SIG-M5 (cell line): ENCODE measurements around the gene CC2D1A.
A peak's percentile ranks its signal among the peaks of the same experiment; 100 is the strongest.

Source experiments
- DNase-seq: peaks from one replicate; lab custom pipeline; 2025; lab: John Stamatoyannopoulos, UW

The CC2D1A gene

DNA sequence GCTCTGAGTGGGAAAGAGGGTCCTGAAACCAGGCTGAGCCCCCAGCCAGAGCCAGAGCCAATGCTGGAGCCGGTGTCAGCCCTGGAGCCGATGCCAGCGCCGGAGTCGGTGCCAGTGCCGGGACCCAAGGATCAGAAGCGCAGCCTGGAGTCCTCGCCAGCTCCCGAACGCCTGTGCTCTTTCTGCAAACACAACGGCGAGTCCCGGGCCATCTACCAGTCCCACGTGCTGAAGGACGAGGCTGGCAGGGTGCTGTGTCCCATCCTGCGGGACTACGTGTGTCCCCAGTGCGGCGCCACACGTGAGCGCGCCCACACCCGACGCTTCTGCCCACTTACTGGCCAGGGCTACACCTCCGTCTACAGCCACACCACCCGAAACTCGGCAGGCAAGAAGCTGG lies 28.7 kb upstream of the CC2D1A start:
- DNase-seq: no peak

DNA sequence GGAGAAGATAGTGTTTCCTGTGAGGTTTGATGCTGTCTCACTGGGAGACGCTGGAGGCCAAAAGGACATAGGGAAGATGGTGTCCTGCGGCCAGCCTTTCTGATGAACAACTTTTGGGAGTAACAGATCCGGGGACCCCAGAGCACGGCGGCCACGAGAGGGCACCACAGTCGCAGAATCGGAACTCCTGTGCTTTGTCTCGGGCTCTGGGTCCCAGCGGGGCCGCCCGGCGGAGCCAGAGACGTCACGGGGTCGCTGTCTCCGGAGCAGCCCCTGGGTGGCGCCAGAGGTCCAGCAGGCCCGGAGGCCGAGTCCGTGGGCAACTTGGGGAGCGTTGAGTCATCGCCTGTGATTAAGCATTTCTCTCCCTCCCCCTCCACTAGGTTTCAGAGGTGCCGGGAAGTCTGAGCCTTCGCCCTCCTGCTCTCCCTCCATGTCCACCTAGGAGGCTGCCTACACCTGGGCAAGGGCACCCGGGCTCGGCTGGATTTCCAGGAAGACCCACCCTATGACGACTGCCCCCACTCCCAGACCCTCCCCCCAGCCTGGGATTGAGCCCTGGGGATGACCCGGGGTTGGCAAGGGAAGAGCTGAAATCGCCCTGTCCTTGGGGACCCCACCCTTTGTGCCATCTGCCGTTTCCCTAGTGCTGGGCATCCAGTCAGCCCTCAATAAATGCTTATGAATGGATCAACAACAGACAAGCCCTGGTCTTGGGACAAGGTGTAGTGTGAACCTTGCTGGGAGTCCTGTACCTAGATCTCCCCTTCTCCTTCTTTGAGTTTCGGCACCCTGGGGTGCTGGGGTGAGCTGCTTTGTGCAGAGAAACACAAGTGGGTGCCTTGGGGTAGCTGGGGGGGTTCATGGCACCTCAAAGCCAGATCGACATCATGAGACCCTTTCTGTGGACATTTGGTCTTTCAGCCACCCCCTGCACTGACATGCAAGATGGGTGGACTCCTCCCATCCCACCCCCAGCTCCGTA lies 25.6 kb upstream of the CC2D1A start:
- peak; percentile 30 for DNase-seq

DNA sequence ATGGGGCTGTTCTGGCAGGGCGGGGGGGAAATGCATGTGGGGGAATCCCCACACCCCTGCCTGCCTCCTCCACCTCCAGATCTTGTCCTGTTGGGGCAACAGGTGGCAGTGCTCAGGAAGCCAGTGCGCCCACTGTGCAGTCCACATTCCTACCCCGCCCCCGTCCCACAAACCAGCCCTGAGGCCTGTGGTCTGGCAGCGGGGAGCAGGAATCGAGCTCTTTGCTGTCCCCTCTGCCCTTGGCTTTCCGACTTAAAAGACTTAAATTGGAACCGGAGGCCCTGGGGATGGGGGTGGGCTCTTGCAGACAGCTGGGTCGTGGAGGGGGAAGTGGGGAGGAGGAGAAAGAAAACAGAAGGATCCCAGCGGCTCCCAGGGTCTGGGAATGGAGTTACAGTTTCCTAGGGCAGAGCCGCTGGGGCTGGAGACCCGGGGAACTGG lies 24.7 kb upstream of the CC2D1A start:
- DNase-seq: no peak

DNA sequence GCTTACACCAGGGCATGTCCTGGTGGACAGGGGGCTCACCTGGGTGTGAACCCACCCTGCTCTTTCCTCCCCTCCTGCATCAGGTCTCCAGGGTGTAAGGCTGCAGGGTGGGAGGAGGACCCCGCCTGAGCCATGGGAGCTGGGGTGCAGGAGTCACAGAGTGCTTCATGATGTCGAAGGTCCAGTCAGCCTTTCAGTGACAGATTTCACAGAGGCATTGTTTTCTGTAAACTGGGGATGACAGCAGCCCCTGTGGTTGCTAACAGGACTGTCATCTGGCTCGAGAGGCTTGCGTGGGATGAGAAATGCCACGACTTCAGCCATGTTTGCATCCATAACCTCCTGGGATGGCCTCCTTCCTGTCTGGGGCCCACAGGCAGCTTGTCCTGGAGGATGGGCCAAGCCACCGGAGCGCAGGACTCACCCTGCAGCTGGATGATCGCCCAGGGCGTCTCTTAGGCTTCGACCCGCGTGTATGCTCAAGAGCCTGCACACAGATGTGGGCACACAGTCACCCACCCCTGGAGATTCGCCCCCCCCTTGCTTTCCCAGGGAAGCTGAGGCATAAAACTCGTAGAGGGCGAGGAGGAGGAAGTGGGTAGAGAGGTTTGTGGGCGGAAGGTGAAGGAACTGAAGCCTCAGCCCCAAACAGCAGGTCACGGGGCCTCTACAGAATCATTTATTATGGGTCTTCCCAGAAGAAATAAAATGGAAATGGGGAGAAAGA lies 24.1 kb upstream of the CC2D1A start:
- no peak for DNase-seq

DNA sequence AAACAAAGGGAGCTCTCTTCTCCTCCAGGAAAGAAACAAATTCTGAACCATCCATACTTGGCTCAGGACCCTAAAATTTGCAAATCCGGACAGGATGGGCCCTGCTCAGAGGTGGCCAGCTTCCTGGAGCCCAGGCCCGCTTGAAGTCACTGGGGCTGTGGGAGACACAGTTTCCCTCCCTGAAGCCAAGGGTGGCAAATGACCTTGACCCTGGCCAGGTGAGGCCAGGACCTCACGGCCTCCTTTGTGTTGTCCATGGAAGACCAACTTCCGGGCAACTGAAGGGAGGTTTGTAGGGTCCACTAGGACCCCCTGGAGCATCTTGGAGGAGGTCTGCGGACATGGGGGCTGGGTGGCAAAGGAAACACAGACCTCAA lies 23.6 kb upstream of the CC2D1A start:
- DNase-seq: no peak

DNA sequence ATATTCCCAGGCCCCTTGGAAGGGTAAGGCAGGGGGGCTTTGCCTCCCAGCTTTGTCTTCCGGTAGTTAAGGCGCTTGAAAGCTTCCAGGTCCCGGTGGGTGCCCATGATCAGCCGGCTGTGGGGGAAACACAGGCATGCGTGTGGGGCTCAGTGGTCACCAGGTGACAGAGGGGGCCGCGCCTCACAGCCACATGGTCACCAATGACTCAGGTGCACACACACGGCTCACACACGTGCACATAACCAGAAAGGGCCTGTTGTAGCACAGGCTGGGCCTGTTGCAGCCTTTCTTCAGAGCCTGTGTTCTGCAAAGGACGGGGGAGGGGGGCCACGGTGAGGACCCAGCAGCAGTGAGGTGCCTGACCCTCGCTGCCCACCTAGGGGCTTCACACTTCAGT lies 23.2 kb upstream of the CC2D1A start:
- DNase-seq: no peak

DNA sequence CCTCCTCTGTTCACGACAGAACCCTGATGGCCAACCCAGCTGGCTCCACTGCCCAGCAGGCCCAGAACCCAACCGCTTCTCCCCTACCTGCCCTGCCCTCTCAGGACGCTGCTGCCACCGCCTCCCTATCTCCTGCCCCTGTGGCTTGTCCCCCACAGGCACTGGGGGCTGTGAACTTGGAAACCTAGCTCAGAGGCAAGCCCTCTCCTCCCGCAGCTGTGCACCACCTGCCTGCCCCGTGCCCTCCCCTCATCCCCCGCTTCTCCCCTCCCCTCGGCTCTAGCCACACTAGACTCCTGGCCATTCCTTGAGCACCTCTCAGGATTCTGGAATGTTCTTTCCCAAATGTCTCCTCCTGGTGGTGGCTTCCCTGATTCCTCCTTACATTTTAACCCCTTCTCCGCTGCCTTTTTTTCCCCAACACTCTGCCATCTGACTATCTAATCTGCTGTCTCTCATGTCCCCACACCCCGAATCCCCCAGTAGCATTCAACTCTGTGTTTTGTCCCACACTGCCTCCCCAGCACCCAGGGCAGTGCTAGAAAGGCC lies 22.4 kb upstream of the CC2D1A start:
- no peak for DNase-seq

DNA sequence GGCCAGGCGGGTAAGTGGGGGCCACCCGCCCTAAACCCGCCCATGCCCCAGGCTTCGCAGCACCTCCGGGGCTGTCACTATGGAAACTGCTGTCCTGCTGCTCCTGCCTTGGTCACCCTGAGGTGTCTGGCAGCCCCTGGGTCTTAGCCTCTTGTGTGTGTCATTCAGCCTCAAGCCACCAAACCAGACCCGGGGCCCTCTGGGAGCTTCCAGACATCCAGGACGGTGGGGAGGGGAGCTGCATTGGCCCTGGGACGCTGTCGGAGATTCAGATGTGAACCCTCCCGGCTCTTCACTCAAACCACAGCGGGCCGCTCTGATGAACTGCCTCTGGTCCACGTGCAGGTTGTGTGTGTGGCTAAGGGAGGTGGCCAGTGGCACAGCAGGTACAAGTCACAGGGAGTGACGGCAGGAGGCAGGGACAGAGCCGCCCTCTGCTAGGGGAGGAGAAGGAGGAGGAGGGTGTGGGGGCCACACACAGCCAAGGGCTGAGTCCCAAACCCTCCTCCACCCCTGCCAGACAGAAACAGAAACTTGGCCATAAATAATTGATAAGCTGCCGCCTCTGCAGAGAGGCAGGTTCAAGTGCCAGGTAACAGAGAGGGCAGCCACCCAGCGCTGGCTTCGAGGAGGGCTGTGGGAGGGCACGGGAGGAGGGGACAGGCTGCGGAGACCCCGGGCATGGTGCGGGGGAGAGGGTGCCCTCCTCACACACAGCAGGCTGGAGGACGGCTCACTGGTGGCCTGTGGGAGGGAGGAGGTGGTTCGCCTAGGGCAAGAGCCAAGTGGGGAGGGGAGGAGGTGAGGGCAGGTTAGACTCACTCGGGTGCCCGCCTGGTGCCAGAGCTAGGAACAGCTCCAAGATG lies 21.0 kb upstream of the CC2D1A start:
- no peak for DNase-seq

DNA sequence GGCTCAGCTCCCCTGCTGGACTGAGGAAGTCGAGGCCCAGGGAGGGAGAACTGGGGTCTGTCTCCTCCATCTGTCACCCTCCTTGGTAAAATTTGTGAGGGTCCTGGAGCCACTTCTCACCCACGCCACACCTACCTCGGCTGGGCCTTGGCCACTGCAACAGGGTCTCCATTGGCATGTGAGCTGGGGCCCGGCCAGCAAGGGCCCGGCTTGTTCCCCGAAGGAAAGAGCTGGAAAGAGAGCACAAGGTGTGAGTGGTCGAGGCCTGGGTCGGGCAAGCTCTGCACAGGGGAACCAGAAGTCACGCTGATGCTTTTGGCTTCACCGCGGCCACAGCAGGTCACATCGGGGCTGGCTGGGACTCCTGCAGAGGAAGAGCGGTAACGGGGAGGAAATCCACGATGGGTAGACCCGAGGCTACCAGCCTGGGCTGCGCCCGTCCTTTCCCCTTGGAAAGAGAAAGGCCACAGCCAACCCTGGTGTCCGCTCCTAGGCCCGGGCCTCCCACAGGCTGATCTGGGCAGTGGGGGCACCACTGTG lies 20.1 kb upstream of the CC2D1A start:
- DNase-seq: no peak

DNA sequence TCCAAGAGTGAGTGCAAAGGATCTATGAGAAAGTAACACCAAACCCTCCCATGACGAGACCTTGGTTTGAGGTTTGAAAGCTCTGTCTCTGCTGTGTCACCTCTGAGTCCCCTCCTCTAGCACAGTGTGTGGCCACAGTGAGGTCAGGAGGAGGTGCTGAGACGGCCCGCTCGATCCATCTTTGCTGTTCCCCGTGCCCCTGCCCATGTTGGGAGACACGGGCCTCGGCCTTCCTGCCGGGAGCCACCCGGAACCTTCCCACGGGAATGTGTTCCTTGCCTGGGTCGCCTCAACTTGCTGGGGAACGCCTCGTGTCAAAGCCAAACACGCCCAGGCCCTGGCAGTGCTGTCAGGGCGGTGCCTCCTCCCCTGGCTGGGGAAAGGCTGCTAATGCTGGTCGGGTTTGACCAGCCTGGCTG lies 19.0 kb upstream of the CC2D1A start:
- no peak for DNase-seq

DNA sequence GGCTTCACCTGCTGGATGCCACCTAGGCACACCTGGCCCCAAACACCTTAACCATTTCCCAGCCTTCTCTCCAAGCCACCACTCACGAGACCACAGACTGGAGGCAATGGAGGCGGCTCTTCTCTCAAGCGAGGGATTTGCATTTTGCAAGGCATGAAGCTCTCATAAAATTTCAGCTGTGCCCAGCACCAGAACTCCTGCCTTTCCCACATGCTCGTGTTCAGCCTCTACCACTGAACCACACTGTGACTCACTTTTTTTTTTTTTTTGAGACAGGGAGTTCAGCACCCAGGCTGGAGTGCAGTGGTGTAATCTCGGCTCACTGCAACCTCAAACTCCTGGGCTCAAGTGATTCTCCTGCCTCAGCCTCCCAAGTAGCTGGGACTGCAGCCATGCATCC lies 18.5 kb upstream of the CC2D1A start:
- DNase-seq: no peak

DNA sequence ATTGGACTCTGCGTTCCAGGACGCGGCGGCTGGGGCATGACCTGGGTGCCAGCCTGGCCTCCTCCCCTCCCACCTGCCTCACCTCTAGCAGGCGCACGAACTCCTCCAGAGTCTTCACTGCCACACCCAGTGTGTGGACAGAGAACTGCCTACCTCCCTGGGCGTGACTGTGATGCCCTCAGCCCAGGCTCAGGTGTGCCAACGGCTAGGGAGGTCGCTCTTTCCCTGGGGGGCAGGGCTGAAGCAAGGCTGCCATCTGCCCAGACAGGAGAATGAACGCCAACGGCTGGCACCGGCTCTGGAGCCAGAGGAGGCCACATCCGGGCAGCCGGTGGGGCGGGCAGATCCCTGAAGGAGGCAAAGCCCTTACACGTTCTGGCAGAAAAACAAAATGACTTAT lies 17.7 kb upstream of the CC2D1A start:
- DNase-seq: no peak

DNA sequence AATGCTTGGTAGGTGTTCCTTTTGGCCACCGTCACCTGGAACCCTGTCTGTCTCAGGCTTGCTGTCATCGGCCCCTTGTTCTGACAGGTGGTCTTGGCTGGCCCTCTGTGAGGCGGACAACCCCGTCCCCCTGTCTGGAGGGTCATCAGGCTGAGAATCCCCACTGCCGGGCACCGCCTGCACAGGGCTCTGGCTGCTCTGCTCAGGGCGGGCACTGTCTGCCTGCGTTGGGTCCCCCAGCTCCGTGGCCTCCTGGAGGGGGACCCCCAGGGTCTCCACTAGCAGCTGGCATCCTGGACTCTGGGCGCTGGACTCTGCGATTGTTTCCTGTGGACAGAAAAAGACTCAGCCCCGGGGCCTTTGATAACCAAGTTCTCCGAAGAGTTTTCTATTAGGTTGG lies 15.9 kb upstream of the CC2D1A start:
- DNase-seq: no peak

DNA sequence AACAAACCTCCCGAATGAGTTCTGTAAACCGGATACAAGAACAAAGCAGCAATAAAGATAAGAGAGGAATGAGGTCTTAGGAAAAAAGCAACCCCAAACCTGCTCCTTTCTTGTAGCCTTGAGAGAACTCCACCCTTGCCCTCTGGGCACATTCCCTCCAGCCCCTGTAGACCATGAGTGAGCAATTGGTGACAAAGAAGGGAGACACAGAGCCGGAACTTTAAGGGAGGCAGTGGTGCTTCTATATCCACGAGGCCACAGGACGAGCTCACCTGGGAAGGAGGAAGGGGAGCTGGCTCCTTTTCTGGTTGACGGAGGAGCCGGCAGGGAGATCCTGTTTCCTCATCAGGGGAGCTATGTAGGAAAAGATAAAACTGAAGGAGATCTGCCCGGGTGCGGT lies 13.1 kb upstream of the CC2D1A start:
- DNase-seq: no peak

DNA sequence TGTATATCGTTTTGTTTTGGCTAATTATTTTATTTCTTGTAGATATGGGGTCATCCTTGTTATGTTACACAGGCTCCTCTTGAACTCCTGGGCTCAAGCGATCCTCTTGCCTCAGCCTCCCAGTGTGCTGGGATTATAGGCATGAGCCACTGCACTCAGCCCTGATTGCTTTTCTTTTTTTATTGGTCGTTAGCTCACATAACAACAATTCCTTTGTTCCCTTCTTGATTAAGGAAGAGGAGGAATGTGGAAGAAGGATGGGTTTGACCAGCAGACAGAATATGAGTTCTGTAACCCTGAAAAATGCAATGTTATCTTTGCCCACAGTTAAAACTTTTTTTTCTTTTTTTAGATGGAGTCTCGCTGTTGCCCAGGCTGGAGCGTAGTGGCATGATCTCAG lies 11.4 kb upstream of the CC2D1A start:
- DNase-seq: no peak

DNA sequence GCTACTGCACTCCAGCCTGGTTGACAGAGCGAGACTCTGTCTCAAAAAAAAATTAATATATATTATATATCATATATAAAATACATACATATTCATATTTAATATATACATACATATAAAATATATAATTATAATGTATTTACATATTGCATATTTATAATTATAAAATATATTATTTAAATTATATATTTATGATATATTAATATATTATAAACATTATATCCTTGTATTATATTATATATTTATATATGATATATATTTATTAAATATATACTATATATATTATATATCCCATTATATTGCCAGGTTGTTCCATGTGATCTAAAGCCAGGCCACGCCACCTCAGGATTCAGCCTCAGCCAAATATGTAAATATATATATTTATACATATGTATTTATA lies 9.8 kb upstream of the CC2D1A start:
- no peak for DNase-seq

DNA sequence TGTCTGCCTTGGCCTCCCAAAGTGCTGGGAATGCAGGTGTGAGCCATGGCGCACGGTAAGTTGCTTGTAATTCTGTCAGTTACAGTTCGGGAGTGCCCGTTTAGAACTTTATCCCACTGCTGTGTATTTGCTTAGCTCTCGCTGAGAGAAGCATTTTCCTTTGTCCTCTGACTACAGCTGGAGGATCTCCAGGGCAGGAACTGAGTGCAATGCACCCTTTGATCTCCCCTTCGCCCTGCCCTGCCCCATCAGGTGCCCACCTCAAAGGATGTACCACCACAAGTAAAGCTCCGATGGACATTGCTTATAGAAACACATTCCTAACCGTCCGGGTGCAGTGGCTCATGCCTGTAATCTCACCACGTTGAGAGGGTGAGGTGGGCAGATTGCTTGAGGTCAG lies 6.6 kb upstream of the CC2D1A start:
- DNase-seq: no peak

DNA sequence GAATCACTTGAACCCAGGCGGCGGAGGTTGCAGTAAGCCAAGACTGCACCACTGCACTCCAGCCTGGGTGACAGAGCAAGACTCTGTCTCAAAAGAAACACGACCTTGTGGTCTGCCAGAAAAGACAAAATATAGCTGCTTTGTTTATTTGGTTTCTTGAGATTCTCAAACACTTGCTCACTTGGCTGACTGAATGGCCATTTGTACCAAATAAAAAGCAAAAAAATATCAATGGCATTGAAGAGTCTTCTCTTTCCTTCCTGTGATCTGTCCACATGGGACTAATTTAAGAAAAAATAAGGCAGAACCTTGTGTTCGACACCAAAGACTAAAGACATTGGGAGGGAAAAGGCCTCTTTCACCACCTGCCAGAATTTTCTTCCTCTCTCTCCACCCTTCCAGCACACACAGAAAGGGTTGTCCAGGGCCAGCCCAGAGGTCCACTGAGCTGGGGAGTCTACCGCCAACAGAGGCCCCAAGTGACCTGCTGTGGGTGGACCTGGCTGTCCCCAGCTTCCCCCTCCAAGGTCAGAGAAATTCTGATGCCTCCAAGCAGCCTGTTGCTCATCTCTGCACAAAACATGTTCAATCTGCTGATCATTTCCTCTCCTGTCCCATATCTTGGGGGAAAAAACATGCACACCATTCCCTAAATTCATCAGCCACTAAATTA lies 6.0 kb upstream of the CC2D1A start:
- DNase-seq: no peak

DNA sequence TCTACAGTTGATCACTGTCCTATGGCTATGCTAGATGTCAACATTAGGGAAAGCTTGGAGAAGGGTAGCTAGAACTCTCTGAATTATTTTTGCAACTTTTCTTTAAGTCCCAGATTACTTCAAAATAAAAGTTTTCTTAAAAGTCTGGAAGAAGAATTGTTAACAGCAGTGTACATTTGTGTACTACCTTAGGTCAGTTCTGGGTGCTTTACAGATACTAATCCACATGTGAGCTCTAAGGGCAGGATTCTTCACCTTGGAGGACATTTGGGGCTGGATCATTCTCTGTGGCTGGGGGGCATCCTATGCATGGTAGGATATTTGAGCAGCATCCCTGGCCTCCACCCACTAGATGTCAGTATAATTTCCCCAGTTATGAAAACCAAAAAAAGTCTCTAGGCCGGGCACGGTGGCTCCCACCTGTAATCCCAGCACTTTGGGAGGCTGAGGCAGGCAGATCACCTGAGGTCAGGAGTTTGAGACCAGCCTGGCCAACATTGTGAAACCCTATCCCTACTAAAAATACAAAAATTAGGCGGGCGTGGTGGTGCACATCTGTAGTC lies 2.9 kb upstream of the CC2D1A start:
- DNase-seq: no peak

DNA sequence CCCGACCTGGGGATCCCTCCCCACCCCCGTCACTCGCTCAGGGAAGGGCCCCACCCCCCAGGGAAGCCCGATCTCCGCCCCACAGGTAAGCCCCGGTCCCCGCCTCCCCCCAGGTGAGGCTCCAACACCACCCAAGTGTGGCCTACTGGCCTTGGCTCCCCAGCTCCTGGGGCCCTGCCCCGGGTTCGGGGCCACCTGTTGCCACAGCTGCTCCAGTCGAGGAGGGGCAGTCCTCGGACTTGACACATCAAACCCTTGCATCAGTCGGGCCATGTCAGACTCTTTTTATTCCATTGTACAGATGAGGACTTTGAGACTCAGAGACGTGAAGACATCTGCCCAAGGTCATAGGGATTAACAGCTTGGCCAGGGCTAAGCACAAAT lies 512 bp downstream of the CC2D1A start:
- no peak for DNase-seq

DNA sequence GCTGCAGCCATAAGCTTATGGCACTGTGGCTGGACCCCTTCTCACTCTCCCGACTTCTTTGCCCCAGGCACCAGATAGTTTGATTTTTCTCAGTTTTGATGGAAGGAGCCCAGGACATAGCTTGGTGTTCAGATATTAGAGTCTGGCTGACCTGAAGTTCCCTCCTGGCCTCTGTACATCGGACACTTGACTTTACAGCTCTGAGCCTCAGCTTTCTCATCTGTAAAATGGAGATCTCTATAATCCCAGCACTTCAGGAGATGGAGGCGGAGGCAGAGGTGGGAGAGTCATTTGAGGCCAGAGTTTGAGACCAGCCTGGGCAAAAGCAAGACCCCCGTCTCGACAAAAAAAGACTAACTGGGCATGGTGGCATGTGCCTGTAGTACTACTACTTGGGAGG lies 909 bp downstream of the CC2D1A start:
- no peak for DNase-seq
